Measurements from ENCODE around the gene VENTX.

The VENTX gene

GRCh38 chr10:133202778-133203651 is 34.6 kb upstream of the VENTX start:
- no peak for DNase-seq

DNA sequence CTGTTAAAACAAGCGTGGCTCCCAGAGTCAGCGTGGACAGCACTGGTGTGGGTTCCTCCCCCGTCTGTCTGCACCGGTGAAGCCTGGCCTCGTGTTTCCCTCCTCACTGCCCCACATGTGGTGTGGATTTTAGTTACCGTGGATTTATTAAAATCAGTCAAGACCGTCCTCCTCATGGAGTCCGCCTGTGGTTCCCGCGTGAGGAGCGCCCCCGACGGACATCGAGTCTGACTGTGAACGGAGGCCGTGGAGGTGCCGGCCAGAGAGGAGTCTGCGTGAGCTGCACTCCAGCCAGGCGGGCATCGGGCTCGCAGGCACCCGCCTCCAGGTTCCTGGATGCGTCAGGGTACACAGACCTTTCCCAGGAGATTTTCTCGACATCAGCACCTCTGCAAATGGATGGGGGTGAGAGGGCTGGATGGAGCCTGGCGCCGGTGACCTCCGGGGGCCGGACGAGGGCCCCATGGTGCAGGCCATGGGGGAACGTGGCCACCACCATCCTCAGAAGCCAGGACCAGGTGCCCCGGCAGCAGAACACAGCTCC is 33.9 kb upstream of the VENTX start:
- no peak for DNase-seq

- DNase-seq = no peak
These were observed 33.2 kb upstream of the VENTX start for GRCh38 chr10:133204226-133205015.

GRCh38 chr10:133205146-133205545 is 32.5 kb upstream of the VENTX start:
- no peak for DNase-seq

DNA sequence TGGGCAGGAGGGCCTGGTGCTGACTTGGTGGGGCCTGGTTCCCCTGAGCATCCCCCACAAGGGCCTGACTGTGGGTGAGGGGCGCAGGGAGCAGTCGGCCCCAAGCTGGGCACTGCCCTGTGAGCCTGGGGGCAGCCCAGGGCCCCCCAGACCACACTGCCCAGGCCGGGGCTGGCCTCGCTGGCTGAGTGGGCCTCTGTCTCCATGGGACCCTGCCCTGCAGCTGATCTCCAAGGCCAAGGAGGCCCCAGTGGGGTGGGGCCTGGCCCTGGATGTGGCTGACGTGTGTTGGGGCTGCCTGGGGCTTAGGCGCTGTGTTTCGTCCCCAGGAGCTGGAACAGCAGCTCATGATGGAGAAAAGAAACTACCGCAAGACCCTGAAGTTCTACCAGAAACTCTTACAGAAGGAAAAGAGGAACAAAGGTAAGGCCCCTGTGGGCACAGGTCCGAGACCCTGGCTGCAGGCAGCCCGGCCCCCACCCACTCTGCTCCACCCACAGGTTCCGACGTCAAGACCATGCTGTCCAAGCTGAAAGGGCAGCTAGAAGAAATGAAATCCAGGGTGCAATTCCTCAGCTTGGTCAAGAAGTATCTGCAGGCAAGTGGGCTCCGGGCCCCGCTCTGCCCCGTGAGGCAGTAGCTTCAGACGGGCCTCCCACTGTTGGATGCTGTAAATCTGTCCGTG is 31.2 kb upstream of the VENTX start:
- DNase-seq = no peak

GRCh38 chr10:133207041-133207600 is 30.5 kb upstream of the VENTX start:
- no peak for DNase-seq

- DNase-seq = no peak
These were observed 30.0 kb upstream of the VENTX start for GRCh38 chr10:133207627-133208026.

DNA sequence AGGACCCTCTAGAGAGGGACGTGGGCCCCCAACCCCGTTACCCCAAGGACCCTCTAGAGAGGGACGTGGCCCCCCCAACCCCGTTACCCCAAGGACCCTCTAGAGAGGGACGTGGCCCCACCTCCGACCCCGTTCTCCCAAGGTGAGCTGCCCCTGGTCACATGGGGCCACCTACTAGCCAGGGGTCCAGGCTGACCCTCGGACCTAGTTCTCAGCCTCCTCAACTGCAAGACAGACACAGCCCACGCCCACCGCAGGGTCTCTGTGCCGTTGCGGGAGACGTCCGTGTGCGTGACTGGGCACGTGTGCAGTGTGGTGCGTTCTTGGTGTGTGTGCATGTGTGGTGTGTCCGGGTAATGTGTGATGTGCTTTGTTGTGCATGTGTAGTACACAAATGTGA is 29.2 kb upstream of the VENTX start:
- no peak for DNase-seq

DNA sequence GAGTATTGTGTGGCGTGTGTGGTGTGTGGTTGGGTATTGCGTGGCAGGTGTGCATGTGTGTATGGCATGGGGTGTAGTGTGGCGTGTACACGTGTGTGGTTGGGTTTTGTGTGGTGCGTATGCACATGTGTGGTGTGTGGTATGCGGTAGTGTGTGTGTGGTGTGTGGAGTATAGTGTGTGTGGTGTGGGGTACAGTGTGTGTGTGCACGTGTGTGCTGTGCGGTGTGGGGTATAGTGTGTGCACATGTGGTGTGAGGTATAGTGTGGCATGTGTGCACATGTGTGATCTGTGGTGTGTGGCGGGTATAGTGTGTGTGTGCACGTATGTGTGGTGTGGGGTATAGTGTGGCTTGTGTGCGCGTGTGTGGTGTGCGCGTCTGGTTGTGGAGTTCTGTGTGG is 28.5 kb upstream of the VENTX start:
- DNase-seq = no peak

DNA sequence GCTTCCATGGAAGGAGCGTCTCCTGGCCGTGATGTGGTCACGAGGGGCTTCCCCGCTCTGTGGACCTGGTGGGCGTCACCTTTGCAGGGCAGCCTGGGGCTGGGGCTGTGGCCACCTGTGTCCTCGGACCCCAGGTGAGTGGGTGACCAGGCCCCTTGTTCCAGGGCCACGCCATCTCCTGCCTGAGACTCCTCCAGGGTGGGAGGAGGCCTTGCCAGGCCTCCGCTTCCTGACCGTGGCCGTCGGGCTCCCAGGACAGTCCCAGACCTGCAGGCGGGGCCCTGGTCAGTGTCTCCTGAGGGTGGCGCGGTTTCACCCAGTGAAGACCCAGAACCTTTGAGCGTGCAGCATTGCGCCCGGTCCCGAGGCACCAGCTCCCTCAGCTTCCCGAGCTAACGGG is 28.0 kb upstream of the VENTX start:
- DNase-seq = no peak

DNA sequence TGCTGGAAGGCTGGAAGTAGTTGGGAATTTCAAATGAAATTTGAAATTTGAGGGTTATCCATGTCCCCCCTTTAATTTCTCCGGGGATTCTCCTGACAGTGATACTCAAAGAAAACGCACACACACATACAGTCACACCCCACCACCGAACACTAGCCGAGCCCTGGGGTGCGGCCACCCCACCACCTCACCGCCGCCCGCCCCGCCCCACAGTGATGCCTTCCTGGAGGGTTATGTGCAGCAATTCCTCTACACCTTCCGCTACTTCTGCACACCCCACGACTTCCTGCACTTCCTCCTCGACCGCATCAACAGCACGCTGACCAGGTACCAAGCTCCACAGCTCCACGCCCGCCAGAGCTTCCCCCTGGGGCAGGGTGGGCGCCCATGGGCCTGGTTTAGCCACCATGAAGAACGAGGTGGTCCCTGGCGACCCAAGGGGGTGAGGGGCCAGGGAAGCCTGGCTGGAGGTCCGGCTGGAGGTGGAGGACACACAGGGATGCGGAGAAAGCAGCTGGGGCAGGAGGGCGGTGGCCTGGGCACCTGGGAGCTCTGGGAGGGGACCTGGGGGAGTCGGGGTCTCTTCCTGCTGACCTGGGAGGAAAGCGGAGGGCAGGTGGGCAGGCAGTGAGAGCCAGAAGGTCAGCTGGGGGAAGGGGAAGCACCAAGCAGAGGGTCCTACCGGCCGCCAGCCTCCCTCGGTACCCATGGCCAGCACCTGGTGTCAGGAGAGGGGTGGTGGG is 27.1 kb upstream of the VENTX start:
- DNase-seq = no peak

DNA sequence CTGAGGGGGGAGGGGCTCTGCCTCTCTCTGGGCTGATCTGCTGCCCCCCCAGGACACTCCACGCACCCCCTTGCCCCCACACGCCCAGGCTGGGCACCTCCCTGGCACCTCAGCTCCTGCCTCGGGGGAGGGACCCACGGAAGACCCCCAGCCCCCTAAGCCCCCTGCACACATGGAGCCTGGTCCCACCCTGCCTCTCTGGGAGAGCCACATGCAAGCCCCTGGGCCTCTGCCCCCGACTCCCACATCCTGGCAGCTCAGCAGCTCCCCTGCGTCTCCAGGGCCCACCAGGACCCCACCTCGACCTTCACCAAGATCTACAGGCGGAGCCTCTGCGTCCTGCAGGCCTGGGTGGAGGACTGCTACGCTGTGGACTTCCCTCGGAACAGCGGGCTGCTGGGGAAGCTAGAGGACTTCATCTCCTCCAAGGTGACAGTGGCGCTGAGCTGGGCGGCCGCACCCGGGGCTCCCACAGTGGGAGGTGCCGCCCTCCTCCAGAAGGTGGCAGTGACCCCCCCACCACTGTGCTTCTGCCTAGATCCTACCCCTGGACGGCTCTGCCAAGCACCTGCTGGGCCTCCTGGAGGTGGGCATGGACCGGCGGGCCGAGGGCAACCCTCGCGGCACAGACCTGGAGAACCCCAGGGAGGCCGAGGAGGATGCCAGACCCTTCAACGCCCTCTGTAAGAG is 26.4 kb upstream of the VENTX start:
- no peak for DNase-seq

- no peak for DNase-seq
These were observed 25.4 kb upstream of the VENTX start for GRCh38 chr10:133211959-133212852.

DNA sequence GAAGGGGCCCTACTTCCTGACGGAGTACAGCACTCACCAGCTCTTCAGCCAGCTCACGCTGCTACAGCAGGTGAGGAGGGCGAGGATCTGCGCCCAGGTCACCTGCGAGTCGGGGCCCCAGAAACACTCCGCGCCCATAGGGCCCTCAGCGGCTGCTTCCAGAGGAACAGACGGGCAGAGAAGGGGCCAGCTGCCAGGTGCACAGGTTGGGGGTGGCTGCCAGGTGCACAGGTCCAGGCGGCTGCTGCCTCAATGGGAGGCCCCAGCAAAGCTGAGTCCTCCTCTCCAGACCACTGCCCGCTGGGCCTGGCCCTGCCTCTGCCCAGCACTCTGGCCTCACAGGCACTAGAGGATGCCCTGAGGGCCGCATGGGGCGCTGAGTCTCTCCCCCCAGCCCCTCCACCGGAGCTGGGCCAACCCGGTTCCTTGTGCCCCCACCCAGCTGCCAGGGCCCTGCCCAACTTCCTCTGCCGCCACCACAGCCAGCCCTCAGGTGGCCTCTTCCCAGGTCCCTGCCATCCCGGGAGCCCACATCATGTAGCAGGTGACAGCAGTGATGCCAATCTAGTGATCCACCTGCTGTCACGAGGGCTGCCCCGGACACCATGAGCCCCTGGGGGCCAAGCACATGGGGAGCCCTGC is 24.7 kb upstream of the VENTX start:
- no peak for DNase-seq

DNA sequence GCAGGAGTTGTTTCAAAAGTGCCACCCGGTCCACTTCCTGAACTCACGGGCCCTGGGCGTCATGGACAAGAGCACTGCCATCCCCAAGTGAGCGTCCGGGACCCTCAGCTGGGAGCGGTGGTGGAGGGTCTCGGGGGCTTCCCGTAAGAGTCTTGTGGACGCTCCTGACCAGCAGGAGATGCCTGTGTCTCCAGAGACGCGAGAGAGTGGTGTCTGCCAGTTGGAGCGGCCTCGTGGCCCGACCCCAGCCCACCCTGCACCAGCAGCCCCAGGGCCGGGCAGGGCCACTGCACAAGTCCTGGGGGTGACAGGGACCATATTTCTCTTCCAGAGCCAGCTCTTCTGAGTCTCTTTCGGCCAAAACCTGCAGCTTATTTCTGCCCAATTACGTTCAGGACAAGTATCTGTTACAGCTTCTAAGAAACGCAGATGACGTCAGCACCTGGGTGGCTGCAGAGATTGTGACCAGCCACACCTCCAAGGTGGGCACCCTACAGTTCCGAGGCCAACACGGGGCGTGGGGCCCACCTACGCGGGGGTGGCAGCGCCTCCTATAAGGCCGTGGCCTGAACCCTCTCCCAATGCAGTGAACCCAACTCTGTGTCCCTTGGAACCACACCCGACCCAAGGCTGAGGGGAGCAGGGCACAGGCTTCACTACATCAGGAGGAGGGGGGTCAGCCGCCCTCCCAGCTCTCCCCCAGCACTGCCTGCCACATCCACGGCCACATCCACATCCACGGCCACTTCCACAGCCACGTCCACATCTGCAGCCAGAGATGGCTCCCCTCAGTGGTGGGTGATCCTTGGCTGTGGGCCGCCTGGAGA is 23.8 kb upstream of the VENTX start:
- DNase-seq = no peak

- DNase-seq = no peak
These were observed 22.9 kb upstream of the VENTX start for GRCh38 chr10:133214468-133215410.

DNA sequence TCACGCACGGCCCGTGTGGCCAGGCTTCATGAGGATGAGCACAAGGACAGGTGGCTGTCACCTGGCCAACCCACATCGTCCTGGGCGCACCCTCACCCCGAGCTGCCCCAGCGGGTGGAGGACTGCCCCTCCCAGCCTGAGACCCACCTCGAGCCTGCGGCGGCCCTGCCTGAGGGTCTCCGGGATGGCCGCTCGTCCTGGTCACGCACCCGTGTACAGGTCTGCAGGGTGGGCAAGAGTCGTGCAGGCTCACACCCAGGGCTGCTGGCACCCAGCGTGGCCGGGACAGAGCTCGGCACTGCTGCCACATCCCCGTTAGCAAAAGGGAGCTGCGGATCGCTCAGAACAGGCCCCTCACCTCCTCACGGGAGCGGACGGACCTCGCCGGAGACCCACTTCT is 22.1 kb upstream of the VENTX start:
- no peak for DNase-seq

GRCh38 chr10:133216776-133217175 is 20.9 kb upstream of the VENTX start:
- DNase-seq = no peak
